Panc1 (cell line): Measurements from ENCODE around the gene PLET1. TPM values are rescaled to one million over a fixed set of nuclear protein-coding genes. Genes with fewer than 3 reads are reported as not detected.

Experiments
- ATAC-seq: fragments of 200-7000 bp; cut with Tn5 transposase; 2 replicates; pipeline ENCODE4 v1.9.1; 2020; ENCODE audit warnings: mild to moderate bottlenecking, moderate library complexity
- BruUV-seq: library from RNA; stranded (reverse); fragments of 400-500 nt; replicated peaks from 2 replicates; lab custom pipeline; 2021; lab: Mats Ljungman, UMichigan
- CTCF ChIA-PET: fragments of 300-600 bp; sonication (Branson Sonifier 250); formaldehyde crosslinking; loops from one replicate; lab custom pipeline; 2022; ENCODE audit warnings: antibody characterized with exemption; lab: Charles Lee
- POLR2A ChIA-PET: fragments of 300-600 bp; sonication (Branson Sonifier 250); formaldehyde crosslinking; loops from one replicate; lab custom pipeline; 2022; ENCODE audit warnings: antibody characterized with exemption; lab: Charles Lee
- DNase-seq: peaks from one replicate; pipeline ENCODE4 v3.0.0-alpha.2; 2010; ENCODE audit warnings: low read depth, low spot score
- H3K27ac ChIP-seq: 2 replicates; pipeline ENCODE4 v1.5.1; 2011; ENCODE audit warnings: mild to moderate bottlenecking, low read length, inconsistent platforms
- H3K27me3 ChIP-seq: fragments of 200-500 bp; sonication (Bioruptor generic); 2 replicates; pipeline ENCODE4 v1.6.0; 2014; ENCODE audit warnings: low read length, inconsistent platforms; ENCODE audit not compliant: control insufficient read depth, insufficient read depth
- H3K36me3 ChIP-seq: fragments of 200-500 bp; sonication (Bioruptor generic); 2 replicates; pipeline ENCODE4 v1.5.1; 2014; ENCODE audit warnings: inconsistent platforms, mild to moderate bottlenecking, low read length, moderate library complexity; ENCODE audit not compliant: control insufficient read depth, insufficient read depth
- H3K4me1 ChIP-seq: 2 replicates; pipeline ENCODE4 v1.5.1; 2011; ENCODE audit warnings: inconsistent platforms, mild to moderate bottlenecking, low read length, moderate library complexity; ENCODE audit not compliant: control insufficient read depth, insufficient read depth
- H3K4me3 ChIP-seq, 2 experiments: 2 replicates each; pipeline ENCODE4 v1.5.1; 2011 to 2012; ENCODE audit warnings: low read depth in 2 of 2, low read length in 2 of 2, mild to moderate bottlenecking in 2 of 2, inconsistent platforms in 1 of 2, moderate library complexity in 1 of 2
- H3K9me3 ChIP-seq: fragments of 200-500 bp; sonication (Bioruptor generic); 2 replicates; pipeline ENCODE4 v1.5.1; 2014; ENCODE audit warnings: low read depth, mild to moderate bottlenecking, inconsistent platforms, low read length, moderate library complexity; ENCODE audit not compliant: control insufficient read depth, insufficient read depth
- CTCF ChIP-seq: fragments of 450-650 bp; IDR thresholded peaks from 2 replicates; pipeline ENCODE4 v1.5.1; 2017; ENCODE audit warnings: mild to moderate bottlenecking
- POLR2AphosphoS5 ChIP-seq: IDR thresholded peaks from 2 replicates; pipeline ENCODE4 v1.6.1; 2012; ENCODE audit warnings: mild to moderate bottlenecking, low read depth, low read length, moderate library complexity
- REST ChIP-seq, 2 experiments: IDR thresholded peaks; 2 replicates each; pipeline ENCODE4 v1.6.1; 2011 to 2012; ENCODE audit warnings: low read depth in 2 of 2, control low read depth in 1 of 2, low read length in 1 of 2, mild to moderate bottlenecking in 1 of 2, moderate library complexity in 1 of 2; ENCODE audit not compliant: insufficient read depth in 1 of 2
- SIN3A ChIP-seq: IDR thresholded peaks from 2 replicates; pipeline ENCODE4 v1.6.1; 2012; ENCODE audit warnings: low read depth, mild to moderate bottlenecking, low read length, moderate library complexity, borderline replicate concordance; ENCODE audit not compliant: insufficient read depth
- TCF7L2 ChIP-seq: IDR thresholded peaks from 2 replicates; pipeline ENCODE4 v1.6.1; 2011; ENCODE audit warnings: mild to moderate bottlenecking, low read depth, low read length, inconsistent platforms
- in situ Hi-C: cut with HindIII; loops from 2 replicates; pipeline ENCODE4 v1.10.0; 2016; ENCODE audit warnings: low sequenced_read_pairs, low pct_unique_long_range_greater_than_20kb
- intact Hi-C: fragments of 100-400 bp; cut with micrococcal nuclease; formaldehyde crosslinking; loops from one replicate; pipeline ENCODE4 v1.10.0; 2022; ENCODE audit not compliant: unreplicated experiment
- total RNA-seq: library from RNA; stranded (reverse); gene quantifications from one replicate; pipeline ENCODE4 v1.2.1, GENCODE V29; 2021; ENCODE audit not compliant: unreplicated experiment

PLET1 gene
- total RNA-seq, 1 experiment from 2014 or later, result not detected

GRCh38 chr11:112211536-112211935, 49.1 kb downstream of the PLET1 start:
- in situ Hi-C loops (no loop called here), intact Hi-C loops (no loop called here)
- DNase-seq (no peak), ATAC-seq (no peak)
- CTCF ChIA-PET, result no interaction called here
- Histone ChIP-seq H3K4me3 (no peak overlapping the region), H3K36me3 (no peaks in the 10 kb centered on the region), H3K27ac (no peak overlapping the region), H3K9me3 (no peaks in the 10 kb centered on the region), H3K27me3 (no peaks in the 10 kb centered on the region), H3K4me1 (no peaks in the 10 kb centered on the region)
- POLR2A ChIA-PET, result no interaction called here
- TF ChIP-seq SIN3A (no peak), TCF7L2 (no peak), CTCF (no peak), POLR2AphosphoS5 (no peak), REST (IDR thresholded peaks at IDR 0.05; ENCODE audit: insufficient read depth in 1 of 2, low read depth in 2 of 2, low read length in 1 of 2) (no peak)
- no TSS peak for BruUV-seq

GRCh38 chr11:112210890-112211289, 49.8 kb downstream of the PLET1 start:
- no peaks in the 10 kb centered on the region for H3K9me3 ChIP-seq
- H3K36me3 ChIP-seq, result no peaks in the 10 kb centered on the region
- TF ChIP-seq POLR2AphosphoS5 (no peak), CTCF (no peak), REST (IDR thresholded peaks at IDR 0.05; ENCODE audit: insufficient read depth in 1 of 2, low read depth in 2 of 2, low read length in 1 of 2) (no peak), SIN3A (no peak), TCF7L2 (no peak)
- CTCF ChIA-PET, result no interaction called here
- no peak for DNase-seq
- H3K27me3 ChIP-seq, result no peaks in the 10 kb centered on the region
- no TSS peak for BruUV-seq
- no peaks in the 10 kb centered on the region for H3K4me1 ChIP-seq
- no peak overlapping the region for H3K4me3 ChIP-seq
- no peak overlapping the region for H3K27ac ChIP-seq
- intact Hi-C loops, result no loop called here
- ATAC-seq, result no peak
- POLR2A ChIA-PET, result no interaction called here
- in situ Hi-C loops, result no loop called here
